Measurements from ENCODE around the gene ZNF429.

- no peak for TF ChIP-seq POLR2A (IDR thresholded peaks at IDR 0.05)
- TF ChIP-seq CTCF (IDR thresholded peaks at IDR 0.05): no peak
- no peak for TF ChIP-seq EP300 (IDR thresholded peaks at IDR 0.05)
- no peak for TF ChIP-seq POLR2AphosphoS5 (IDR thresholded peaks at IDR 0.05)
These were observed 30.7 kb upstream of the ZNF429 start for GRCh38 chr19:21474671-21475181.
